Head of caudate nucleus (tissue), 42 donors: ENCODE data around the gene PLAAT4.
"Not testable (repeated sequence)": the region's sequence is repeated elsewhere in the genome, so short reads cannot be mapped to it uniquely, and the experiment has no call there.

ENCODE experiments used
- DNase-seq, 42 donors: peaks; one replicate each; pipeline versions ENCODE4 v3.0.0 to v3.0.0-alpha.2; 2020 to 2021; ENCODE audit warnings: mixed read lengths in 7 of 42
- intact Hi-C: fragments of 100-400 bp; cut with DNase I; formaldehyde crosslinking; loops from one replicate; pipeline ENCODE4 v1.15.0; 2022

The PLAAT4 gene

GRCh38 chr11:63534076-63534475 lies 2.5 kb upstream of the PLAAT4 start:
- DNase-seq, result no peak
- intact Hi-C loops, result no loop called here

DNA sequence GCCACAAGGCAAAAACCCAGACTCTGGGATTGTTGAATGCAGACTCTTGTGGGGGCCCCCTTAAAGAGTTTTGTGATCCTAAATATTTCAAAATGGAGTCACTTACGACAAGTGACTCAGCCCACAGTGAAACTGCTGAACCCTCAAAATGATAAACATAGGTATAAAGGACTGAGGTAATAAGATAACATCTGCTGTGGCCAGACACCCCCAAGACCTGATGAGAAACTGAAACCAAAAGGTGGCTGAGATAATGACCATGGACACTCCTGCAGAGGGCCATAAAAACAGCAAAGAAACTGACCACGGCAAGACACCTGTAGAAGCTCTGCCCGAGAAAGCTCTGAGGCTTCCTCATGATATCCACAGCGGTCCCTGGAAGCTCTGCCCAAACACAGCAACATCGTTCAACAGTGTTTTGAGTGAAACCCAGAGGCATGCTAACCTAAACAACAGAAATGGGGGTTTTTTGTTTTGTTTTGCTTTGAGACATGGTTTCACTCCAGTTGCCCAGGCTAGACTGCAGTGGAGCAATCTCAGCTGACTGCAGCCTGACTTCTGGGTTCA lies 1.6 kb upstream of the PLAAT4 start:
- intact Hi-C loops, result no loop called here

DNA sequence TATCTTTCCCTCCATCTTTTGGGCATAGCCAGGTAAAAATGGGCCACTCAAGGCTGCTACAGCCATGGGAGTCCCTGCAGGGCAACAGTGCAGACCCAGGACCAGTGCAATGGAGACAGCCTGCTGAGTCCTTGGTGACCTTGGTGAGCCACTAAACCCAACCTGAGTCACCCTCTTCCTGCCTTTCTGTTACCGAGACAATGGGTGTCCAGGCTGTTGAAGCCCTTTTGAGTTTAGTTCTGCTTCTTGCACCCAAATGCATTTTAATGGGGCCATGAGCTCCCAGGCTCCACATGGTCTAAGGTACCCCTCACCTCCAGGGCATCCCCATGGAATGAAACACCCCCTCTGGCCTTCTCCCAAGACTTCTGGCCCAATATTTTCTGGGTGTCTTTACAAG lies 874 bp upstream of the PLAAT4 start:
- no peak for DNase-seq
- intact Hi-C loops, result no loop called here

More for the DNA sequence above, 1.6 kb upstream of the PLAAT4 start:
- DNase-seq, result no peak

DNA sequence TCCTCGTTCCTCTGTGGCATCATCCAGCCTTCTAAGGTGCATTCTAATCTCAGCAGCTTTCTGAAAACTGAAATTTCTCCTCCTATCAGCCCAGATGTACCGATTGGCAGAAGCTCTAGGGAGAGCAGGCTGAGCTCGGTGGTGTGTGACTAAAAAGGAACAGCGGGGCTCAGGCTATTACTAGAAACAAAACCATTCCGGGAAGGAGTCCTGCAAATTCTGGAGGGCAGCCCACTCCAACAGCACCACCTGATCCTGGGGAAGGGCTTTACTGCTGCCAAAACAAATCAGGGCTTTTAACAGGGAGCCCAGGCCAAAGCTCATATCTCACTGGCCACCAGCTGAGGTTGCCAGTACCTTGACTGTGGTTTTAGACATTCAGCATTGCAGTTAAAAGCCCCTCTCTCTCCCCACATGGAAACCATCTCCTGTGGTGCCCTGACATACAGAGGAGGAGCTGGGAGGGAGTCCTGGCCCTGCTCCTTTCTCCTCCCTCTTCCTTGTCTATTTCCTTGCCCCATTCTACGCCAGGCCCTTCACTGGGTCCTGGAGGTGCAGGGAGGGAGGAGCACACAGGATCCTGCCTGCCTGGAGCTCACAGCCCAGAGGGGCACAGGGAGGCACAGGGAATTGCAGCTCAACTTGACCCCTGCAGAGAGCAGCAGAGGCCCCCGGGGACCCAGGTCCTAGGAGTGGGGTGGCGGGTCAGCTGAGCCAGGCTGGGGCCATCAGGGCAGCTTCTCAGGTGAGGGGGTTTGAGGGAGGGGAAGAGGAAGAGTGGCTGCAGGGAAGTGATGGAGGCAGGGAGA lies 889 bp downstream of the PLAAT4 start:
- intact Hi-C loops, result no loop called here
- peak; percentile 26 to 81 (median 55) for DNase-seq

GRCh38 chr11:63542506-63542905 lies 5.9 kb downstream of the PLAAT4 start:
- intact Hi-C loops, DNase-seq: not testable (repeated sequence)

GRCh38 chr11:63543711-63544110 lies 7.1 kb downstream of the PLAAT4 start:
- peak in 1 of 42 donors; percentile 40 for DNase-seq
- intact Hi-C loops, result no loop called here

DNA sequence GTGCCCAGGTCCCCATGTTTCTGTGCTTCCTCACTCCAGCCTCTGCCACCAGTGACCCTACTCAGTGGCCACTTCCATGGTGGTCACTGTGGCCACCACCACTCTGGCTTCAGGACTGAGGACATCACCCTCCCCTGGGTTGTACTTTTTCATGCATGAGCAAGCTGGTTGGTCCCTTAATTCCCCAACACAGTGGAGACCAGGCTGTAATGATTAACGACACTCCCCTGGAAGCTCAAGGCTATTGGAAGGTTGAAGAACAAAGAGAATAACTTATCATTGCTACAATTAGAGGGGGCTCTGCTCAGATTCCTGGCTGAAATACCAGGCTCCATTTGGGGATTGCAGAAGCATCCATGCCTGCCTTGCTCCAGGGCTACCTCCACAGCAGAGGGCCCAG lies 10.5 kb downstream of the PLAAT4 start:
- peak in 2 of 42 donors; percentile 18 to 21 for DNase-seq
- intact Hi-C loops, result no loop called here

DNA sequence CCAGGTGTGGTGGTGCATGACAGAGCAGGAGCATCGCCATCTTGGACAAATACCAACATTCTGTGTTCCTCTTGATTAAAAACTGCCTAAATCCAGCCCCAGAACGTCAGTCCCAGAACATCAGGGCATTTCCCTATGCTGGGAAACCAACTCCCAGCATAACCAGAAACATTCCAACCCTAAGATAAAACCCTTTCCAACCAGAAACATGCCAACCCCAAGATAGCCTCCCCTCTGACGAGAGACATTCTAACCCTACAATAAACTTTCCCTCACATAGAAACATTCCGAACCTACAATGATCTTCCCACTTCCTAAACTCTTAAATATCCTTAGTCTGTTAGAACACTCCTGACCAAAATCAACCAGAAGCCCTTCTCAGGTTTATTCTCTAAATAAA lies 11.6 kb downstream of the PLAAT4 start:
- peak in 1 of 42 donors; percentile 18 for DNase-seq
- intact Hi-C loops, result no loop called here

DNA sequence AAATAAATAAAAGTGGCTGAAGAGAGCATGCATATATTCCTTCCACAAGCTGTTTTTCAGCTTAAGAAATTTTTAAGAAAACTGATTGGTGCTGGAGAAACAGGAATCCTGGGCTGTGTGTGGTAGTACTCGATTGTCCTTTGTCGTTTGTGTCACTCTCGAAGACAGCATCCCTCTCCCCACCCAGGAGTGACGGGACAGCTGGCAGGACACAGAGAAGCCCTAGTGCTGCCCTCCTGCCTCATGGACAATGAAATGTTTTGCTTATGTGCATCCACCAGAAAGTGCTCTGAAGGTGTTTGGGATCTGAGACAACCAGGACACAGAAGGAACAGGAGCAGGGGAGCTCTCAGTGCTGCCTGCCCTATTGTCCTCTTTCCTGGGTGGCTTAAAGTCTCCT lies 12.8 kb downstream of the PLAAT4 start:
- intact Hi-C loops, result no loop called here
- DNase-seq, result peak in 31 of 42 donors; percentile 30 to 75 (median 55)

- DNase-seq, result peak in 3 of 42 donors; percentile 14 to 26 (median 26)
- intact Hi-C loops, result not testable (repeated sequence)
These were observed 13.6 kb downstream of the PLAAT4 start for GRCh38 chr11:63550156-63550700.

GRCh38 chr11:63551091-63551888 lies 14.7 kb downstream of the PLAAT4 start:
- intact Hi-C loops, result no loop called here
- DNase-seq, result peak in 3 of 42 donors; percentile 3 to 31 (median 17)

- peak in 3 of 42 donors; percentile 27 to 42 (median 29) for DNase-seq
- intact Hi-C loops, result no loop called here
These were observed 15.3 kb downstream of the PLAAT4 start for GRCh38 chr11:63551889-63552266.

GRCh38 chr11:63552921-63553320 lies 16.3 kb downstream of the PLAAT4 start:
- intact Hi-C loops, result no loop called here
- DNase-seq, result peak in 4 of 42 donors; percentile 3 to 20 (median 17)

- intact Hi-C loops, result no loop called here
- peak in 5 of 42 donors; percentile 5 to 42 (median 24) for DNase-seq
These were observed 17.2 kb downstream of the PLAAT4 start for GRCh38 chr11:63553759-63554158.

DNA sequence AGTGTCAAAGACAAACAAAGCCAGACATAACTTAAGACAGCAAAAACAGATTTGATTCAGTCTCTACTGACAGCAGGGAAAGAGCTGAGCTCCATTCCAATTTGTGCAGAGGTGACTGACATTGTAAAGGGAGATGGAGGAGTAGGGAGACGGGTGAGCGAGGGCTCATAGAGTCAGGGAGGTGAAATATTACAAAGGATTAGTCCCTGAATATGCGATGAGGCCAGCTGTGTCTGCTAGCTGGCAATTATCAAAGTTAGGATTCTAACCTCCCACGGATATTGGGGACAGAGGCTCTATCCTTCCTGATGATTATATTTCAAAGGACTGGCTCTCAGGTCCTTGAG lies 18.2 kb downstream of the PLAAT4 start:
- intact Hi-C loops, result no loop called here

DNA sequence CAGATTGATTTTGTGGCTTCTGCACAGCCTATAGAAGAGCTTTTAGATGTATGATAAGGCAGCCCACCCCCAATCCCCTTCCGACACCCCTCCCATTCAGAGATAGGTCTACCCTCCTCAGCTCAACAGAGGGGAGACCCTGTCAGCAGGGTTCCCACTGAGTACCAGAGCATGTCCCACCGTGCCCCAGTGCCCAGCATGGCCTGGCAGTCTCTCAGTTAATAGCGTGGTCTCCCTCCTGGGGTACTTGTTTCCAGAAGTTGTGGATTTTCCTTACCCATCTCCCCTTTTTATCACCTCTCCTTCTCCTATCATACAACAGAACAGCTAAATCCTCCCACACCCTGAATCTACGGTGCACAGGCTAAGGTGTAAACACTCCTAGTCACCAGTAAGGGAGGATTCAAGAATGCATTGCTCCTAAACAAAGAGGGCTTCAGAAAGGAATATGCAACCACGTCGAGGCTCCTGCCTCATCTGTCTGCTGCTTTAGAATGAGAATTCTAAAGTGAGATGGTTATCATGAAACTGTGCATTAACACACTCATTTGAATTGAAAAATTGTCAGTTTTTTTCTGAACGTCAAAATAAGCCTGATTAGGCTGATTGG lies 19.9 kb downstream of the PLAAT4 start:
- intact Hi-C loops, result no loop called here
- DNase-seq, result peak in 4 of 42 donors; percentile 4 to 33 (median 14)

More for the DNA sequence above, 18.2 kb downstream of the PLAAT4 start:
- DNase-seq, result peak in 5 of 42 donors; percentile 3 to 39 (median 5)

DNA sequence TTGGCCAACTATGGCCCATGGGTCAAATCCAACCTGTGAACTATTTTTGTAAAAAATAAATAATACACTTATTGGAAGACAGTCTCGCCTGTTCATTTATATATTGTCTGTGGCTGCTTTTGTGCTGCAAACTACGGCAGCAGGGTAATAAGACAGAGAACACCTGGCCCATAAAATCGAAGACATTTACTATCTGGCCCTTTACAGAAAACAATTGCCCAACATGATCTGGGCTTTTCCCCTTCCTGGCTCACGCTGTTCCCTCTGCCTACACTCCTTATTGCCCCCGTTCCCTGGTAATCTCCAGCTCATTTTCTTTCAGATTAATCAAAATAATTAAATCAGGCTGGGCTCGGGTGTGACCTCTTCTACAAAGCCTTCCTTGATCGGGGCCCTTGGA lies 21.0 kb downstream of the PLAAT4 start:
- DNase-seq, result peak in 4 of 42 donors; percentile 3 to 36 (median 6)
- intact Hi-C loops, result no loop called here

DNA sequence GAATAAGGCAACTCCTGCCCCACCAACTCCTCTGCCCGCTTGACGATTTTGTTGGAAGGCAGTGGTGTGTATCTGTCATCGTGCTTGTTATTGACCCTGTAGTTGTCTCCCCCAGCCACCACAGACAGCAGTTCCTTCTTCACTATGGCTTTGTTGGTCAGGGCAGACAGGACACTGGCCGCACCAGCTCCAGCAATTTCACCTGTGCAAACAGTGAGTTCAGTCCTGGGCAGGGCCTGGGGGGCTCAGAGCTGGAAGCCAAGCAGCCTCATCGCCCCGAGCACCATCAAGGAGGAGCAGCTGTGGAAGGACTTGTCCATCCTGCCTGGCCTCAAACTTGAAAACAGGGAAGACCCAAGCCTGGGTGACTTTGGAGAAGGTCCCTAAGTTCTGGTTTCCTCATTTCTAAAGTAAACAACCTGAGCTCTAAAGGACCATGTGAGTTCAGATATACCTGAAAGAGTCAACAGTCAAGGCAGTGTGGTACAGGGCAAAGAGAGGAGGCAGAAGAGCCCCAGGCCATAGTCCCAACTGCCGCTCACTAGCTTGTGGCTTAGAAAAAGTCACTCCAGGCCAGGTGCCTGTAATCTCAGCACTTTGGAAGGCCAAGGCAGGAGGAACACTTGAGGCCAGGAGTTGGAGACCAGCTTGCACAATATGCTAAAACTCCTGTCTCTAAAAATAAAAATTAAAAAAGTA lies 22.0 kb downstream of the PLAAT4 start:
- intact Hi-C loops, result no loop called here

More for the DNA sequence above, 22.0 kb downstream of the PLAAT4 start:
- DNase-seq, result peak in 6 of 42 donors; percentile 2 to 26 (median 4)
